Endothelial cell of umbilical vein (primary cell): ENCODE results near the gene TLN1. TPM values are rescaled to one million over a fixed set of nuclear protein-coding genes. Genes with fewer than 3 reads are reported as not detected.

Experiments
- BruUV-seq: library from RNA; stranded (reverse); fragments of 400-500 nt; replicated peaks from 2 replicates; lab custom pipeline; 2021; lab: Mats Ljungman, UMichigan
- CTCF ChIA-PET: fragments of 300-600, 350-600 bp; sonication (Branson Sonifier 250); formaldehyde crosslinking; loops from one replicate; lab custom pipeline; 2021; ENCODE audit warnings: antibody characterized with exemption, inconsistent platforms; lab: Charles Lee
- POLR2A ChIA-PET: fragments of 300-600, 350-600 bp; sonication (Branson Sonifier 250); formaldehyde crosslinking; loops from one replicate; lab custom pipeline; 2021; ENCODE audit warnings: antibody characterized with exemption, inconsistent platforms; lab: Charles Lee
- DNase-seq: peaks from one replicate; pipeline ENCODE4 v3.0.0-alpha.2; 2011; ENCODE audit warnings: low read depth, low spot score
- FAIRE-seq: peaks from 2 replicates; lab custom pipeline; 2011; peaks lifted over from hg19 to GRCh38; lab: Jason Lieb, UNC
- H2AFZ ChIP-seq: 2 replicates; pipeline ENCODE4 v1.6.0; 2012; ENCODE audit warnings: low read depth, low read length, control low read depth, inconsistent platforms
- H3K27ac ChIP-seq: 2 replicates; pipeline ENCODE4 v1.5.1; 2011; ENCODE audit warnings: low read depth, mild to moderate bottlenecking, control low read depth, low read length, moderate library complexity; ENCODE audit not compliant: insufficient read depth
- H3K27me3 ChIP-seq, 2 experiments: 2 replicates each; pipeline versions ENCODE4 v1.6.0 to v1.6.1; 2011; ENCODE audit warnings: low read length in 2 of 2, mixed read lengths in 1 of 2; ENCODE audit not compliant: control insufficient read depth in 2 of 2, insufficient read depth in 2 of 2
- H3K36me3 ChIP-seq, 2 experiments: 2 replicates in 1 of 2; 3 replicates in 1 of 2; pipeline ENCODE4 v1.5.1; 2011; ENCODE audit warnings: low read length in 2 of 2, mild to moderate bottlenecking in 1 of 2, moderate library complexity in 1 of 2; ENCODE audit not compliant: control insufficient read depth in 2 of 2, insufficient read depth in 2 of 2; ENCODE audit errors: extremely low read depth in 1 of 2
- H3K4me1 ChIP-seq: 3 replicates; pipeline ENCODE4 v1.5.1; 2011; ENCODE audit warnings: mild to moderate bottlenecking, low read length; ENCODE audit not compliant: control insufficient read depth, insufficient read depth; ENCODE audit errors: extremely low read depth
- H3K4me2 ChIP-seq: 2 replicates; pipeline ENCODE4 v1.6.1; 2011; ENCODE audit warnings: low read length, control low read depth, mixed read lengths; ENCODE audit not compliant: insufficient read depth
- H3K4me3 ChIP-seq, 3 experiments: fragments of 200-600 bp in 1 of 3; sonication (generic), shearing (Covaris generic) in 1 of 3; replicated peaks in 1 of 3; 2 replicates each; pipeline ENCODE4 v1.5.1; 2011 to 2016; ENCODE audit warnings: control low read depth in 3 of 3, low read length in 3 of 3, mild to moderate bottlenecking in 2 of 3, inconsistent platforms in 1 of 3, low read depth in 1 of 3, moderate library complexity in 1 of 3; ENCODE audit not compliant: insufficient read depth in 1 of 3
- H3K79me2 ChIP-seq: 2 replicates; pipeline ENCODE4 v1.6.0; 2012; ENCODE audit warnings: low read length, inconsistent platforms; ENCODE audit not compliant: control insufficient read depth, insufficient read depth
- H3K9ac ChIP-seq: replicated peaks from 2 replicates; pipeline ENCODE3; 2011; ENCODE audit warnings: low read length, control low read depth; ENCODE audit not compliant: insufficient read depth; ENCODE audit errors: extremely low read depth
- H3K9me1 ChIP-seq: replicated peaks from 3 replicates; pipeline ENCODE4 v1.6.0; 2011; ENCODE audit warnings: mild to moderate bottlenecking, low read length; ENCODE audit not compliant: control insufficient read depth, insufficient read depth; ENCODE audit errors: extremely low read depth
- H3K9me3 ChIP-seq: replicated peaks from 2 replicates; pipeline ENCODE4 v1.5.1; 2012; ENCODE audit warnings: low read length, inconsistent platforms; ENCODE audit not compliant: control insufficient read depth, insufficient read depth
- H4K20me1 ChIP-seq: replicated peaks from 2 replicates; pipeline ENCODE3; 2011; ENCODE audit warnings: mild to moderate bottlenecking, low read length; ENCODE audit not compliant: control insufficient read depth, insufficient read depth; ENCODE audit errors: extremely low read depth
- CTCF ChIP-seq, 2 donors: IDR thresholded peaks; 1 replicate in 1 of 2; 2 replicates in 1 of 2; pipeline ENCODE4 v1.5.1; 2011; ENCODE audit warnings: low read length in 2 of 2, mild to moderate bottlenecking in 2 of 2, moderate library complexity in 2 of 2, control low read depth in 1 of 2, inconsistent platforms in 1 of 2, low read depth in 1 of 2; ENCODE audit not compliant: insufficient read depth in 1 of 2; ENCODE audit errors: extremely low read depth in 1 of 2
- EZH2 ChIP-seq: IDR thresholded peaks from 2 replicates; pipeline ENCODE4 v1.6.1; 2012; ENCODE audit warnings: borderline replicate concordance, low read depth, mild to moderate bottlenecking, moderate library complexity, low read length, inconsistent platforms; ENCODE audit not compliant: severe bottlenecking
- FOS ChIP-seq: IDR thresholded peaks from 2 replicates; pipeline ENCODE4 v1.6.1; 2011; ENCODE audit warnings: mild to moderate bottlenecking, low read length, moderate library complexity, borderline replicate concordance; ENCODE audit not compliant: insufficient read depth
- GATA2 ChIP-seq: IDR thresholded peaks from 2 replicates; pipeline ENCODE4 v1.7.0; 2011; ENCODE audit warnings: low read depth, mild to moderate bottlenecking, moderate library complexity, mixed read lengths, low read length; ENCODE audit not compliant: insufficient read length, insufficient read depth
- JUN ChIP-seq: IDR thresholded peaks from 2 replicates; pipeline ENCODE4 v1.6.1; 2011; ENCODE audit warnings: borderline replicate concordance, low read depth; ENCODE audit not compliant: insufficient read length, insufficient read depth
- MAX ChIP-seq: IDR thresholded peaks from 2 replicates; pipeline ENCODE4 v1.6.1; 2011; ENCODE audit not compliant: insufficient read depth, insufficient read length
- MYC ChIP-seq: IDR thresholded peaks from one replicate; pipeline ENCODE4 v1.6.1; 2011; ENCODE audit warnings: mild to moderate bottlenecking, low read depth, low read length
- POLR2A ChIP-seq: IDR thresholded peaks from 2 replicates; pipeline ENCODE4 v1.6.1; 2012; ENCODE audit warnings: low read depth, mild to moderate bottlenecking, control low read depth, low read length
- POLR2AphosphoS5 ChIP-seq: IDR thresholded peaks from 2 replicates; pipeline ENCODE4 v1.6.1; 2012; ENCODE audit warnings: low read depth, mild to moderate bottlenecking, control low read depth, low read length, moderate library complexity; ENCODE audit not compliant: insufficient read depth
- dilution Hi-C: fragments of 300-500 bp; cut with MboI; formaldehyde crosslinking; loops from one replicate; pipeline ENCODE4 v1.15.0; 2019; ENCODE audit warnings: low sequenced_read_pairs; ENCODE audit not compliant: extremely low pct_ligation_motif_present
- intact Hi-C: fragments of 100-400 bp; cut with micrococcal nuclease; formaldehyde crosslinking; loops from one replicate; pipeline ENCODE4 v1.10.0; 2022
- polyA plus RNA-seq, 4 experiments: library from polyadenylated mRNA; depleted of rRNA in 3 of 4; stranded (reverse) in 3 of 4; unstranded in 1 of 4; fragments of >200 nt; gene quantifications; 2 replicates each; pipeline versions ENCODE4 v1.2.1 to v1.2.3, GENCODE V29; 2011 to 2012; ENCODE audit warnings: missing spikeins in 1 of 4
- total RNA-seq: library from RNA; stranded (reverse); gene quantifications from 2 replicates; pipeline ENCODE4 v1.2.3, GENCODE V29; 2021

Gene TLN1
- total and polyA plus RNA-seq, 2 donors (not counting 3 experiments of a cell fraction or from before 2014, with no cell fraction given) = 120 to 450 TPM

GRCh38 chr9:35660966-35661415 lies 71.0 kb downstream of the TLN1 start:
- Histone ChIP-seq H3K9ac (no peak overlapping the region), H3K79me2 (peaks cover 4% of the 10 kb centered on the region), H3K4me2 (no peak overlapping the region), H3K4me1 (peaks cover 27% of the 10 kb centered on the region), H3K9me1 (no peaks in the 10 kb centered on the region), H3K4me3 (no peak overlapping the region), H4K20me1 (no peaks in the 10 kb centered on the region), H2AFZ (no peak overlapping the region), H3K9me3 (no peaks in the 10 kb centered on the region), H3K27me3 (no peaks in the 10 kb centered on the region), H3K36me3 (peaks cover 0 to 8% of the 10 kb centered on the region in 2 experiments), H3K27ac (no peak overlapping the region)
- no peak for FAIRE-seq
- no peak for TF ChIP-seq MYC
- no peak for TF ChIP-seq FOS
- TF ChIP-seq GATA2 = no peak
- TF ChIP-seq POLR2A = no peak
- no peak for TF ChIP-seq POLR2AphosphoS5
- TF ChIP-seq EZH2 = no peak
- no peak for DNase-seq
- ChIA-PET CTCF (interaction anchor here (0.8 to 10.0 kb wide), 8 partner anchors 12 to 67 kb away, joined by 3 to 227 read pairs (median 4); partner anchors contain the start of gene TPM2), POLR2A (interaction anchor here (1.2 kb wide), 1 partner anchor 29 kb away, joined by 4 read pairs; no protein-coding TSS in a partner anchor)
- dilution Hi-C loops = no loop called here
- intact Hi-C loops = no loop called here
- BruUV-seq = no TSS peak

- BruUV-seq = no TSS peak
- Histone ChIP-seq H2AFZ (no peak overlapping the region), H3K79me2 (peaks cover 4% of the 10 kb centered on the region), H3K4me1 (peaks cover 16% of the 10 kb centered on the region), H3K4me2 (peak overlapping the region; percentile 93), H3K27ac (peak overlapping the region; percentile 94), H3K9me1 (no peaks in the 10 kb centered on the region), H3K4me3 (peak overlapping the region in 1 of 3 experiments; percentile 87), H3K27me3 (no peaks in the 10 kb centered on the region), H4K20me1 (no peaks in the 10 kb centered on the region), H3K9me3 (no peaks in the 10 kb centered on the region), H3K36me3 (peaks cover 0 to 8% of the 10 kb centered on the region in 2 experiments), H3K9ac (peak overlapping the region; percentile 86)
- no peak for TF ChIP-seq FOS
- TF ChIP-seq JUN = no peak
- TF ChIP-seq MAX = no peak
- no peak for TF ChIP-seq CTCF (IDR thresholded peaks at IDR 0.05; ENCODE audit: extremely low read depth in 1 of 2, insufficient read depth in 1 of 2, low read depth in 1 of 2, low read length in 2 of 2)
- no peak for TF ChIP-seq POLR2A
- DNase-seq (no peak), FAIRE-seq (peak; percentile 78)
- POLR2A ChIA-PET = interaction anchor here (1.6 kb wide), 1 partner anchor 29 kb away, joined by 4 read pairs; no protein-coding TSS in a partner anchor
- intact Hi-C loops = loop anchor here (5.0 kb wide), 2 partner anchors 167 to 248 kb away; partner anchors contain the start of genes HRCT1, RUSC2 and SPAAR
- dilution Hi-C loops = no loop called here
- CTCF ChIA-PET = interaction anchor here (0.8 to 10.0 kb wide), 4 partner anchors 10 to 55 kb away, joined by 3 to 227 read pairs (median 8); partner anchors contain the start of gene TPM2
Observed at GRCh38 chr9:35659340-35659739, 72.7 kb downstream of the TLN1 start.
